Measurements from ENCODE around the gene PALLD. TPM values are rescaled to one million over a fixed set of nuclear protein-coding genes. Genes with fewer than 3 reads are reported as not detected.

Gene PALLD
- total RNA-seq, 2 donors from 2014 or later = 705 to 752 TPM

DNA sequence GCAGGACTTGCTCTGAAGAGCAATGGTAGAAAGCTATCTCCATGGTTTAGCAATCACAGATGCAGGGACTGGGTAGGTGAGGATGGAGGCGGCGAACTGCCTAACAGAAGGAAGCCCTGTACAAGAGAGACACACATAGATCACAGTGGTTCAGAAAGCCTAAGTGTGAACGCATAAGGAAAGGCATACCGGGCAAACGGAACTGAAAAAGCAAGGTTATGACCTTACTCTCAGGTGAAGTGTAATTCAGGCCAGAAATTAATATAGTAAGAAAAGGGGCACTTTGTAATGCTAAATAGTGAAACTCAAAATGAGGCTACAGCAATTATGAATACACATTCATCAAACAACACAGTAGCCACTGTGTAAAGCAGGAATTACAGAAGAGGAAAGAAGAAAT lies 126.6 kb downstream of the PALLD start:
- DNase-seq (ENCODE audit: low spot score) (no peak), ATAC-seq (ENCODE audit: insufficient number of reproducible peaks, low FRiP score, low read depth) (no peak)
- no peaks in the 10 kb centered on the region for H3K9me3 ChIP-seq
- no peak for TF ChIP-seq CTCF (IDR thresholded peaks at IDR 0.05)
- no peak overlapping the region for H3K27ac ChIP-seq
- no peaks in the 10 kb centered on the region for H3K27me3 ChIP-seq (replicated peaks; ENCODE audit: insufficient read depth)
- no peaks in the 10 kb centered on the region for H3K36me3 ChIP-seq
- H3K4me1 ChIP-seq (ENCODE audit: control insufficient read depth in 1 of 2, low read depth in 2 of 2) = peaks cover 7 to 36% of the 10 kb centered on the region in 2 donors
- H3K4me3 ChIP-seq = no peak overlapping the region

DNA sequence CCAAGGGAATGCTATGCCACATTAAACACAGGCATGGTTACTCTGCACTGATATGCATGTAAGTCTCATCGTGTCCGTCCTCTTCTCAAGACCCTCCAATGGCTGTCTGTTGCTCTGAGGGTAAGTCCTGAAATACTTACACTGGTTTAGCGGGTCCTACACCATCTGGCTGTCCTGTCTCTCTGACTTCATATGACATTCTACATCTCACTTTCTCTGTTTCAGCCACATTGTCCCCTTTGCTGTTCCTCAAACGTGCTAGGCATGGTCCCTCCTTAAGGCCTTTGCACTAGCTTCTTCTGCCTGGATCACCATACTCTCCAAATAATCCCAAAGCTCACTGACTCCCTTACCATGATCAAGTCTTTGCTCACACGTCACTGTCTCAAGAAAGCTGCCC lies 131.4 kb downstream of the PALLD start:
- Histone ChIP-seq H3K4me3 (no peak overlapping the region), H3K27me3 (replicated peaks; ENCODE audit: insufficient read depth) (no peaks in the 10 kb centered on the region), H3K4me1 (ENCODE audit: control insufficient read depth in 1 of 2, low read depth in 2 of 2) (peaks cover 0 to 19% of the 10 kb centered on the region in 2 donors), H3K27ac (no peak overlapping the region), H3K9me3 (no peaks in the 10 kb centered on the region), H3K36me3 (no peaks in the 10 kb centered on the region)
- DNase-seq (ENCODE audit: low spot score) = no peak
- no peak for ATAC-seq (ENCODE audit: insufficient number of reproducible peaks, low FRiP score, low read depth)
- TF ChIP-seq CTCF (IDR thresholded peaks at IDR 0.05) = no peak

- Histone ChIP-seq H3K9me3 (no peaks in the 10 kb centered on the region), H3K4me3 (no peak overlapping the region), H3K27ac (no peak overlapping the region), H3K4me1 (ENCODE audit: control insufficient read depth in 1 of 2, low read depth in 2 of 2) (peaks cover 3 to 31% of the 10 kb centered on the region in 2 donors), H3K36me3 (no peaks in the 10 kb centered on the region), H3K27me3 (replicated peaks; ENCODE audit: insufficient read depth) (no peaks in the 10 kb centered on the region)
- no peak for TF ChIP-seq CTCF (IDR thresholded peaks at IDR 0.05)
- ATAC-seq (ENCODE audit: insufficient number of reproducible peaks, low FRiP score, low read depth) (no peak), DNase-seq (ENCODE audit: low spot score) (no peak)
Observed at GRCh38 chr4:168629566-168629965, 132.7 kb downstream of the PALLD start.

GRCh38 chr4:168630445-168631187 lies 133.8 kb downstream of the PALLD start:
- Histone ChIP-seq H3K4me1 (ENCODE audit: control insufficient read depth in 1 of 2, low read depth in 2 of 2) (peaks cover 5 to 42% of the 10 kb centered on the region in 2 donors), H3K27me3 (replicated peaks; ENCODE audit: insufficient read depth) (no peaks in the 10 kb centered on the region), H3K4me3 (peak overlapping the region; percentile 83), H3K9me3 (no peaks in the 10 kb centered on the region), H3K27ac (peak overlapping the region; percentile 71 to 84), H3K36me3 (no peaks in the 10 kb centered on the region)
- no peak for ATAC-seq (ENCODE audit: insufficient number of reproducible peaks, low FRiP score, low read depth)
- no peak for DNase-seq (ENCODE audit: low spot score)
- TF ChIP-seq CTCF (IDR thresholded peaks at IDR 0.05) = no peak

- no peak for ATAC-seq (ENCODE audit: insufficient number of reproducible peaks, low FRiP score, low read depth)
- Histone ChIP-seq H3K27me3 (replicated peaks; ENCODE audit: insufficient read depth) (no peaks in the 10 kb centered on the region), H3K4me3 (peak overlapping the region; percentile 83), H3K36me3 (no peaks in the 10 kb centered on the region), H3K4me1 (ENCODE audit: control insufficient read depth in 1 of 2, low read depth in 2 of 2) (peaks cover 11 to 50% of the 10 kb centered on the region in 2 donors), H3K9me3 (no peaks in the 10 kb centered on the region), H3K27ac (peak overlapping the region; percentile 71 to 84)
- peak; percentile 59 for TF ChIP-seq CTCF (IDR thresholded peaks at IDR 0.05)
- DNase-seq (ENCODE audit: low spot score) = no peak
Observed at GRCh38 chr4:168631241-168632162, 134.7 kb downstream of the PALLD start.
